HepG2 (cell line): Measurements from ENCODE around the gene SLC25A25. TPM values are rescaled to one million over a fixed set of nuclear protein-coding genes. Genes with fewer than 3 reads are reported as not detected.

Experiments used
- CBX1 ChIP-seq: IDR thresholded peaks from one replicate; pipeline ENCODE4 v1.6.1; 2016; ENCODE audit warnings: antibody characterized with exemption, low read depth
- HIVEP1 ChIP-seq: sonication (generic); formaldehyde crosslinking; IDR thresholded peaks from 2 replicates; pipeline ENCODE4 v1.4.0; 2020; ENCODE audit warnings: mild to moderate bottlenecking, missing genetic modification reagents
- THYN1 ChIP-seq: sonication (generic); formaldehyde crosslinking; IDR thresholded peaks from 2 replicates; pipeline ENCODE4 v1.8.1; 2023; ENCODE audit warnings: low read depth, mild to moderate bottlenecking, moderate library complexity, missing genetic modification reagents, borderline replicate concordance
- ZNF24 ChIP-seq: fragments of 450-650 bp; IDR thresholded peaks from 2 replicates; pipeline ENCODE4 v1.6.1; 2017; ENCODE audit warnings: antibody characterized with exemption, mild to moderate bottlenecking
- ZNF292 ChIP-seq: sonication (generic); formaldehyde crosslinking; IDR thresholded peaks from 2 replicates; pipeline ENCODE4 v1.8.1; 2022; ENCODE audit warnings: mild to moderate bottlenecking, low read depth, missing genetic modification reagents, borderline replicate concordance
- ZNF570 ChIP-seq: sonication (generic); formaldehyde crosslinking; IDR thresholded peaks from 2 replicates; pipeline ENCODE4 v1.4.0; 2020; ENCODE audit warnings: mild to moderate bottlenecking, missing genetic modification reagents, borderline replicate concordance
- ZNF724P ChIP-seq: sonication (generic); formaldehyde crosslinking; IDR thresholded peaks from 2 replicates; pipeline ENCODE4 v1.8.0; 2022; ENCODE audit warnings: missing genetic modification reagents, borderline replicate concordance
- ZSCAN21 ChIP-seq: sonication (generic); formaldehyde crosslinking; IDR thresholded peaks from 2 replicates; pipeline ENCODE4 v1.8.0; 2022; ENCODE audit warnings: mild to moderate bottlenecking, missing genetic modification reagents, moderate library complexity, borderline replicate concordance
- polyA plus RNA-seq, 8 experiments: library from polyadenylated mRNA; depleted of rRNA in 3 of 8; stranded (reverse) in 7 of 8; unstranded in 1 of 8; fragments of >200 nt; fragmentation: Illumina TruSeq in 4 of 8; extraction: Trizol in 4 of 8; gene quantifications; 2 replicates each; pipeline versions ENCODE4 v1.2.1 to v1.2.3, GENCODE V29; 2011 to 2016; ENCODE audit warnings: low read depth in 4 of 8, missing spikeins in 1 of 8, mixed read lengths in 1 of 8; ENCODE audit not compliant: insufficient read depth in 1 of 8
- total RNA-seq, 5 experiments: library from RNA; depleted of rRNA; stranded (reverse); fragments of >200 nt; fragmentation: Illumina TruSeq; extraction: Trizol; gene quantifications; 2 replicates each; pipeline ENCODE4 v1.2.3, GENCODE V29; 2016; ENCODE audit warnings: low read depth in 1 of 5
- TF ChIP-seq, protein P1 (sequence below): sonication (generic); formaldehyde crosslinking; conservative IDR thresholded peaks from 2 replicates; pipeline ENCODE4 v1.8.0; 2022; ENCODE audit warnings: low read depth, missing genetic modification reagents
- TF ChIP-seq, protein P2 (sequence below): sonication (generic); formaldehyde crosslinking; IDR thresholded peaks from 2 replicates; pipeline ENCODE4 v1.4.0; 2020; ENCODE audit warnings: missing genetic modification reagents
- TF ChIP-seq, protein P3 (sequence below): sonication (generic); formaldehyde crosslinking; IDR thresholded peaks from 2 replicates; pipeline ENCODE4 v1.5.0; 2020; ENCODE audit warnings: missing genetic modification reagents
- TF ChIP-seq, protein P4 (sequence below): IDR thresholded peaks from 2 replicates; pipeline ENCODE4 v1.6.1; 2018; ENCODE audit warnings: missing genetic modification reagents
- TF ChIP-seq, protein P5 (sequence below): sonication (generic); formaldehyde crosslinking; IDR thresholded peaks from 2 replicates; pipeline ENCODE4 v1.5.0; 2020; ENCODE audit warnings: missing genetic modification reagents, mild to moderate bottlenecking, borderline replicate concordance
- TF ChIP-seq, protein P6 (sequence below), 2 experiments: IDR thresholded peaks; 2 replicates each; pipeline ENCODE4 v1.6.1; 2011 to 2012; ENCODE audit warnings: low read length in 2 of 2, borderline replicate concordance in 1 of 2, low read depth in 1 of 2, mild to moderate bottlenecking in 1 of 2, moderate library complexity in 1 of 2

SLC25A25 gene
- total and polyA plus RNA-seq, 2 of the 13 experiments (the other 11 are each of a cell fraction or from before 2014, with no cell fraction given), result 10.5 to 24.8 TPM

DNA sequence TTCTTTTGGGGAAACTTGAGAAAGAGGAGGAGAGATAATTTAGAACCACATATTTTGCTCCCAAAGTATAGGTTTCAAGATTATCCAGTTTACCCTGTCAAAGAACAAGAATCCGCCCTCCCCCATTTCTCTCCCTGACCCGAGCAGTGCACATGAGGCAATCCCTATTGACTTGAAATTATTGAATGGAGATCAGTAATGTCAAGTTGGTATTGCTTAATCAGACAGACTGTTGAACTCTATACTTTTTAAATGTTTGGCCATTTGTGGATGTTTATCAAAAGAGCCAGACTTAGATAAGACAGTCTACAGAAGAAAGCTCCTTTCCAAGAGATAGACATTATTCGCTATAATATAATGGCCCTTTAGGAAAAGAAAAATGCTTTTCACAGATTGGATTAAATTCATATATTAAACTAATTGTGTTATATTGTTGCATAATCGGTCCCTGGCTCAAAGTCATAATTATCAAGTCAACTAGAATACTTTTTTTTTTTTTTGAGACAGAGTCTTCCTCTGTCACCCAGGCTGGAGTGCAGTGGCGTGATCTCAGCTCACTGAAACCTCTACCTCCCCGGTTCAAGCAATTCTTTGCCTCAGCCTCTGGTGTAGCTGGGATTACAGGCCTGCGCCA, 5.3 kb downstream of the SLC25A25 start (continued):
- TF ChIP-seq, protein P1, sequence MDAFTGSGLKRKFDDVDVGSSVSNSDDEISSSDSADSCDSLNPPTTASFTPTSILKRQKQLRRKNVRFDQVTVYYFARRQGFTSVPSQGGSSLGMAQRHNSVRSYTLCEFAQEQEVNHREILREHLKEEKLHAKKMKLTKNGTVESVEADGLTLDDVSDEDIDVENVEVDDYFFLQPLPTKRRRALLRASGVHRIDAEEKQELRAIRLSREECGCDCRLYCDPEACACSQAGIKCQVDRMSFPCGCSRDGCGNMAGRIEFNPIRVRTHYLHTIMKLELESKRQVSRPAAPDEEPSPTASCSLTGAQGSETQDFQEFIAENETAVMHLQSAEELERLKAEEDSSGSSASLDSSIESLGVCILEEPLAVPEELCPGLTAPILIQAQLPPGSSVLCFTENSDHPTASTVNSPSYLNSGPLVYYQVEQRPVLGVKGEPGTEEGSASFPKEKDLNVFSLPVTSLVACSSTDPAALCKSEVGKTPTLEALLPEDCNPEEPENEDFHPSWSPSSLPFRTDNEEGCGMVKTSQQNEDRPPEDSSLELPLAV (CRISPR knock-in tag), result no peak
- TF ChIP-seq ZNF292 (CRISPR knock-in tag) (no peak; the same call in 1 of the 2 replicates), ZNF724P (CRISPR knock-in tag) (no peak), ZNF24 (no peak), HIVEP1 (CRISPR knock-in tag) (no peak), THYN1 (no peak), ZSCAN21 (CRISPR knock-in tag) (no peak), CBX1 (no peak), ZNF570 (CRISPR knock-in tag) (no peak)
- TF ChIP-seq, protein P2, sequence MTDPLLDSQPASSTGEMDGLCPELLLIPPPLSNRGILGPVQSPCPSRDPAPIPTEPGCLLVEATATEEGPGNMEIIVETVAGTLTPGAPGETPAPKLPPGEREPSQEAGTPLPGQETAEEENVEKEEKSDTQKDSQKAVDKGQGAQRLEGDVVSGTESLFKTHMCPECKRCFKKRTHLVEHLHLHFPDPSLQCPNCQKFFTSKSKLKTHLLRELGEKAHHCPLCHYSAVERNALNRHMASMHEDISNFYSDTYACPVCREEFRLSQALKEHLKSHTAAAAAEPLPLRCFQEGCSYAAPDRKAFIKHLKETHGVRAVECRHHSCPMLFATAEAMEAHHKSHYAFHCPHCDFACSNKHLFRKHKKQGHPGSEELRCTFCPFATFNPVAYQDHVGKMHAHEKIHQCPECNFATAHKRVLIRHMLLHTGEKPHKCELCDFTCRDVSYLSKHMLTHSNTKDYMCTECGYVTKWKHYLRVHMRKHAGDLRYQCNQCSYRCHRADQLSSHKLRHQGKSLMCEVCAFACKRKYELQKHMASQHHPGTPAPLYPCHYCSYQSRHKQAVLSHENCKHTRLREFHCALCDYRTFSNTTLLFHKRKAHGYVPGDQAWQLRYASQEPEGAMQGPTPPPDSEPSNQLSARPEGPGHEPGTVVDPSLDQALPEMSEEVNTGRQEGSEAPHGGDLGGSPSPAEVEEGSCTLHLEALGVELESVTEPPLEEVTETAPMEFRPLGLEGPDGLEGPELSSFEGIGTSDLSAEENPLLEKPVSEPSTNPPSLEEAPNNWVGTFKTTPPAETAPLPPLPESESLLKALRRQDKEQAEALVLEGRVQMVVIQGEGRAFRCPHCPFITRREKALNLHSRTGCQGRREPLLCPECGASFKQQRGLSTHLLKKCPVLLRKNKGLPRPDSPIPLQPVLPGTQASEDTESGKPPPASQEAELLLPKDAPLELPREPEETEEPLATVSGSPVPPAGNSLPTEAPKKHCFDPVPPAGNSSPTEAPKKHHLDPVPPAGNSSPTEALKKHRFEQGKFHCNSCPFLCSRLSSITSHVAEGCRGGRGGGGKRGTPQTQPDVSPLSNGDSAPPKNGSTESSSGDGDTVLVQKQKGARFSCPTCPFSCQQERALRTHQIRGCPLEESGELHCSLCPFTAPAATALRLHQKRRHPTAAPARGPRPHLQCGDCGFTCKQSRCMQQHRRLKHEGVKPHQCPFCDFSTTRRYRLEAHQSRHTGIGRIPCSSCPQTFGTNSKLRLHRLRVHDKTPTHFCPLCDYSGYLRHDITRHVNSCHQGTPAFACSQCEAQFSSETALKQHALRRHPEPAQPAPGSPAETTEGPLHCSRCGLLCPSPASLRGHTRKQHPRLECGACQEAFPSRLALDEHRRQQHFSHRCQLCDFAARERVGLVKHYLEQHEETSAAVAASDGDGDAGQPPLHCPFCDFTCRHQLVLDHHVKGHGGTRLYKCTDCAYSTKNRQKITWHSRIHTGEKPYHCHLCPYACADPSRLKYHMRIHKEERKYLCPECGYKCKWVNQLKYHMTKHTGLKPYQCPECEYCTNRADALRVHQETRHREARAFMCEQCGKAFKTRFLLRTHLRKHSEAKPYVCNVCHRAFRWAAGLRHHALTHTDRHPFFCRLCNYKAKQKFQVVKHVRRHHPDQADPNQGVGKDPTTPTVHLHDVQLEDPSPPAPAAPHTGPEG (CRISPR knock-in tag), result no peak
- TF ChIP-seq, protein P3, sequence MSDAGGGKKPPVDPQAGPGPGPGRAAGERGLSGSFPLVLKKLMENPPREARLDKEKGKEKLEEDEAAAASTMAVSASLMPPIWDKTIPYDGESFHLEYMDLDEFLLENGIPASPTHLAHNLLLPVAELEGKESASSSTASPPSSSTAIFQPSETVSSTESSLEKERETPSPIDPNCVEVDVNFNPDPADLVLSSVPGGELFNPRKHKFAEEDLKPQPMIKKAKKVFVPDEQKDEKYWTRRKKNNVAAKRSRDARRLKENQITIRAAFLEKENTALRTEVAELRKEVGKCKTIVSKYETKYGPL, result no peak
- TF ChIP-seq, protein P4, sequence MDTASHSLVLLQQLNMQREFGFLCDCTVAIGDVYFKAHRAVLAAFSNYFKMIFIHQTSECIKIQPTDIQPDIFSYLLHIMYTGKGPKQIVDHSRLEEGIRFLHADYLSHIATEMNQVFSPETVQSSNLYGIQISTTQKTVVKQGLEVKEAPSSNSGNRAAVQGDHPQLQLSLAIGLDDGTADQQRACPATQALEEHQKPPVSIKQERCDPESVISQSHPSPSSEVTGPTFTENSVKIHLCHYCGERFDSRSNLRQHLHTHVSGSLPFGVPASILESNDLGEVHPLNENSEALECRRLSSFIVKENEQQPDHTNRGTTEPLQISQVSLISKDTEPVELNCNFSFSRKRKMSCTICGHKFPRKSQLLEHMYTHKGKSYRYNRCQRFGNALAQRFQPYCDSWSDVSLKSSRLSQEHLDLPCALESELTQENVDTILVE (CRISPR knock-in tag), result no peak
- TF ChIP-seq, protein P5, sequence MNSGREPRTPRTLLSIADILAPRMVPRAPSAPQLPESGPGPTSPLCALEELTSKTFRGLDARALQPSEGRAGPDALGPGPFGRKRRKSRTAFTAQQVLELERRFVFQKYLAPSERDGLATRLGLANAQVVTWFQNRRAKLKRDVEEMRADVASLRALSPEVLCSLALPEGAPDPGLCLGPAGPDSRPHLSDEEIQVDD (CRISPR knock-in tag), result no peak
- TF ChIP-seq, protein P6, sequence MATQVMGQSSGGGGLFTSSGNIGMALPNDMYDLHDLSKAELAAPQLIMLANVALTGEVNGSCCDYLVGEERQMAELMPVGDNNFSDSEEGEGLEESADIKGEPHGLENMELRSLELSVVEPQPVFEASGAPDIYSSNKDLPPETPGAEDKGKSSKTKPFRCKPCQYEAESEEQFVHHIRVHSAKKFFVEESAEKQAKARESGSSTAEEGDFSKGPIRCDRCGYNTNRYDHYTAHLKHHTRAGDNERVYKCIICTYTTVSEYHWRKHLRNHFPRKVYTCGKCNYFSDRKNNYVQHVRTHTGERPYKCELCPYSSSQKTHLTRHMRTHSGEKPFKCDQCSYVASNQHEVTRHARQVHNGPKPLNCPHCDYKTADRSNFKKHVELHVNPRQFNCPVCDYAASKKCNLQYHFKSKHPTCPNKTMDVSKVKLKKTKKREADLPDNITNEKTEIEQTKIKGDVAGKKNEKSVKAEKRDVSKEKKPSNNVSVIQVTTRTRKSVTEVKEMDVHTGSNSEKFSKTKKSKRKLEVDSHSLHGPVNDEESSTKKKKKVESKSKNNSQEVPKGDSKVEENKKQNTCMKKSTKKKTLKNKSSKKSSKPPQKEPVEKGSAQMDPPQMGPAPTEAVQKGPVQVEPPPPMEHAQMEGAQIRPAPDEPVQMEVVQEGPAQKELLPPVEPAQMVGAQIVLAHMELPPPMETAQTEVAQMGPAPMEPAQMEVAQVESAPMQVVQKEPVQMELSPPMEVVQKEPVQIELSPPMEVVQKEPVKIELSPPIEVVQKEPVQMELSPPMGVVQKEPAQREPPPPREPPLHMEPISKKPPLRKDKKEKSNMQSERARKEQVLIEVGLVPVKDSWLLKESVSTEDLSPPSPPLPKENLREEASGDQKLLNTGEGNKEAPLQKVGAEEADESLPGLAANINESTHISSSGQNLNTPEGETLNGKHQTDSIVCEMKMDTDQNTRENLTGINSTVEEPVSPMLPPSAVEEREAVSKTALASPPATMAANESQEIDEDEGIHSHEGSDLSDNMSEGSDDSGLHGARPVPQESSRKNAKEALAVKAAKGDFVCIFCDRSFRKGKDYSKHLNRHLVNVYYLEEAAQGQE (IDR thresholded peaks at IDR 0.05; ENCODE audit: borderline replicate concordance in 1 of 2, low read depth in 1 of 2, low read length in 2 of 2), result 0 out of 4 replicates have a peak, but pooled peaks of 1 of the 2 experiments have one; percentile 25
